Fibroblast of skin of scalp (primary cell): ENCODE results near the gene MGRN1. TPM values are rescaled to one million over a fixed set of nuclear protein-coding genes. Genes with fewer than 3 reads are reported as not detected.
A peak's percentile ranks its signal among the peaks of the same experiment; 100 is the strongest.

ENCODE experiments used
- DNase-seq: peaks from one replicate; pipeline ENCODE4 v3.0.0-alpha.2; 2013
- polyA plus RNA-seq, 2 experiments: library from polyadenylated mRNA; unstranded; fragments of 120-200 nt; gene quantifications; one replicate each; pipeline ENCODE4 v1.2.1, GENCODE V29; 2013; ENCODE audit not compliant: insufficient read length in 2 of 2

The MGRN1 gene
- 57.0 TPM for polyA plus RNA-seq (2013, experiment 1 of 2; ENCODE audit: insufficient read length)
- 51.6 TPM for polyA plus RNA-seq (2013, experiment 2 of 2; ENCODE audit: insufficient read length)

GRCh38 chr16:4624015-4624826, at the start of gene MGRN1:
MGRN1 (plus strand) TSS chr16:4624826; CDS start chr16:4624961, 135 bp downstream.
- DNase-seq: peak; percentile 98

GRCh38 chr16:4574919-4575705, 49.5 kb upstream of the MGRN1 start:
- no peak for DNase-seq

- DNase-seq: no peak
These were observed 48.6 kb upstream of the MGRN1 start for GRCh38 chr16:4576008-4576407.

DNA sequence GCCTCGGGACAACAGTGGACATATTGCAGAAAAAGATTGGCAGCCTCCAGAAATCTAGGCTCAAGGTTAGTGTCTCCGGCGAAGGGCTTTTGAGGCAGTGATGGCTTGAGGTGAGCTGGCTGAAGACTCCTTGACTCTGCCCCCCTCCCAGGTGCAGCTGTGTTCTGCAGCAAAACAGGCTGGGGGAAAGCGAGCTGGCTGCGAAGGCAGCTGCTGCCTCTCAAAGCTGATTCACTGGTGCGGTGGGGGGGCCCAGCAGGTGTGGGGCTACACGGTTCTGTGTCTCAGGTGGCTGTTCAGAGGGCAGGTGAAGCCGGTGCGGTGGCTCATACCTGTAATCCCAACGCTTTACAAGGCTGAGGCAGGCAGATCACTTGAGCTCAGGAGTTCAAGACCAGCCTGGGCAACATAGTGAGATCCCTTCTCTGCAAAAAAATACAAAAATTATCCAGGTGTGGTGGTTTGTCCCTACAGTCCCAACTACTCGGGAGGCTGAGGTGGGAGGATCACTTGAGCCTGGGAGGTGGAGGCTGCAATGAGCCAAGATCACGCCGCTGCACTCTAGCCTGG, 45.6 kb upstream of the MGRN1 start:
- DNase-seq: no peak

- DNase-seq: no peak
These were observed 44.4 kb upstream of the MGRN1 start for GRCh38 chr16:4580250-4580649.

DNA sequence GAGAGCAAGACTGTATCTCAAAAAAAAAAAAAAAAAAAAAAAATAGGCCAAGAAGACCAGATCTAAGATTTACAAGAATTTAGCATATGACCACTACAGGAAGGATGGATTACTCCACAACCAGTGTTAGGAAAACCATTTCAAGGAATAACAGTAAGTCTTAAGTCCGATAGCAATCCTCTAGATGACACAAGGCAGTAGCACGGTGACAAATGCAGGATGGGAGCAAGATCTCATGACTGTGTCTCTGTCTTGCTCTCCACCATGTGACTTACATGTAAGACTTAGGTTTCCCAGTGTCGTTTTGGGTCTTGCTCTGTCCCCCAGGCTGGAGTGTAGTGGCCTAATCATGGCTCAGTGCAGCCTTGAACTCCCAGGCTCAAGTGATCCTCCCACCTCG, 40.7 kb upstream of the MGRN1 start:
- DNase-seq: no peak

- no peak for DNase-seq
These were observed 38.3 kb upstream of the MGRN1 start for GRCh38 chr16:4586291-4586690.

DNA sequence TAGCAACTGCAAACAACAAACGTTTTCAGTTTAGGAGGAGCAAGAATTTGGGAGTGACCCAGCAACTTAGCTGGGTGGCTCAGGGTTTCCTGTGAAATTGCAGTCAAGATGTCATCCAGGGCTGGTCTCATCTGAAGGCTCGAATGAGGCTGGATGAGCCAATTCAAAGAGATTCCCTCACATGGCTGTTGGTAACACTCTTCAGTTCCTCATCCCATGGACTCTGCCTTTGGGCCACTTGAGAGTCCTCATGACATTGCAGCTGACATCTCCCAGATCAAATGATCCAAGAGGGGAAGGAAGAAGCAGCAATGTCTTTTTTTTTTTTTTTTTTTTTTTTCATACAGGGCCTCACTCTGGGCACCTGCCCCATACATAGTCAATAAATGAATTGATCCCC, 36.2 kb upstream of the MGRN1 start:
- DNase-seq: no peak

- no peak for DNase-seq
These were observed 35.7 kb upstream of the MGRN1 start for GRCh38 chr16:4588961-4589360.

DNA sequence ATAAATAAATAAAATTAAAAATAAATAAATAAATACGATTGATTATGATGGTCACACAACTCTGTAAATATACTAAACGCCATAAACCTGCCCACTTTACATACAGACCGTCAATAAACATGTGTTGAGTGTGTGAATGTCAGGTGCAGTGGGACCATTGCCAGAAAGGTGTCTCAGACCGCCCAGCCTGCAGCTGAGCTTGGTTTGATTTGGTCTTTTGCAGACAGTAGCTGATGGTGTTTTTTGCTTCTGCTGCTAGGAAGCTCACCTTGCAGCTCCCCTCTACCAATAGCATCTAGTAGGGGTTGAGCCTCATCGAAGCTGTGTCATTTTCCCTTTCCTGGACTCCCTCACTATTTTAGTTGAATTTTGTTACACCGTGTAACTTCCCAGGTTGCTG, 33.4 kb upstream of the MGRN1 start:
- DNase-seq: no peak

GRCh38 chr16:4591706-4592470, 32.7 kb upstream of the MGRN1 start:
- no peak for DNase-seq

GRCh38 chr16:4593086-4593485, 31.5 kb upstream of the MGRN1 start:
- no peak for DNase-seq

GRCh38 chr16:4594433-4595410, 29.9 kb upstream of the MGRN1 start:
- no peak for DNase-seq

- no peak for DNase-seq
These were observed 27.5 kb upstream of the MGRN1 start for GRCh38 chr16:4597174-4597573.

DNA sequence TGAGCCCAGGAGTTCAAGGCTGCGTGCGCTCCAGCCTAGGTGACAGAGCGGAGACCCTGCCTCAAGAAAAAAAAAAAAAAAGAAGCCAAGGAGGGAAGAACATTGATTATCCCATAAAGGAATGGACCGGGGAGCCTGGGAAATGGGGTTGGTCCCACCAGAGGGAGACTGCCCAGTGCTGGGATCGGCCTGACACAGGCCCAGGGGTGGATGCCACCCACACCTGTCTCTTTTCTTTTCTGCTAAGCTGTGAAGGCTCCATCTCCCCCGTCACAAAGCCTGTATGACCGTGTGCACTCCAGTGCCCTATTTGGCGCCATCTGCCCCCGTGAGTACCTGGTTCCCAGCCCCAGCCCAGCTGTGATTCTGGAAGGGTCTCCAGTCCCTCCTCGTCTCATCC, 25.6 kb upstream of the MGRN1 start:
- no peak for DNase-seq

GRCh38 chr16:4599545-4599944, 25.1 kb upstream of the MGRN1 start:
- DNase-seq: no peak

- DNase-seq: no peak
These were observed 23.4 kb upstream of the MGRN1 start for GRCh38 chr16:4601036-4601863.

GRCh38 chr16:4601864-4602186, 22.8 kb upstream of the MGRN1 start:
- DNase-seq: no peak

DNA sequence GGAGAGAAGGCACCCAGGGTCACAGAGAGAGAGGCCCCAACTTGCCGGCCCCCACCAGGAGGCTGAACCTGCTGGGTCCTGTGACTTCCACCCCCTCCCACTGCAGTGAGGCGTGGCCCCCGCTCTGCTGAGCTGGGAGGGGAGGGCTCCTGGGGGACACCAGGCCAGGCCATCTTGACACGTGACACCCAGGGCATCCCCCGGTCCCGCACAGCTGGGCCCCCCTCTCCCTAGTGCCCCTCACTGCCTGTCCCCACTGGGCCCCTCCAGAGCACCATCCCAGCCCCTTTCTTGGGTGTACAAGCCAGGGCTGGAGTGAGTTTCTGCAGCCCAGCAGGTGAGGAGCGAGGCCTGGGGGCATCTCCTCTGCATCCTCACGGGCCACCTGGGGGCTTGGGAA, 22.3 kb upstream of the MGRN1 start:
- no peak for DNase-seq

GRCh38 chr16:4603624-4604170, 20.9 kb upstream of the MGRN1 start:
- DNase-seq: no peak
